Activated T-helper 2 cell treated with anti-CD3 and anti-CD28 coated beads, Interferon-gamma antibody, Interleukin-2, Interleukin-4, amounts not matched to agents 10 μg/mL and 5 μg/mL and 100 μg/mL, durations not matched to agents 14 hours and 24 hours and 36 hours (primary cell): ENCODE data around the gene ABCG1. TPM values are rescaled to one million over a fixed set of nuclear protein-coding genes. Genes with fewer than 3 reads are reported as not detected.
A peak's percentile ranks its signal among the peaks of the same experiment; 100 is the strongest.

Experiments
- DNase-seq: peaks from one replicate; pipeline ENCODE4 v3.0.0; 2021; ENCODE audit warnings: low spot score
- H3K27ac Mint-ChIP-seq: one replicate; pipeline ENCODE4 v1.8.0; 2021; ENCODE audit warnings: mixed read lengths
- H3K27me3 Mint-ChIP-seq: one replicate; pipeline ENCODE4 v1.8.0; 2021; ENCODE audit warnings: low read depth, mixed read lengths
- H3K36me3 Mint-ChIP-seq: one replicate; pipeline ENCODE4 v1.8.0; 2021; ENCODE audit warnings: low read depth, mixed read lengths
- H3K4me1 Mint-ChIP-seq: one replicate; pipeline ENCODE4 v1.8.0; 2021; ENCODE audit warnings: low read depth, mixed read lengths
- H3K4me3 Mint-ChIP-seq: one replicate; pipeline ENCODE4 v1.8.0; 2021; ENCODE audit warnings: low read depth, mild to moderate bottlenecking, moderate library complexity, mixed read lengths
- H3K9me3 Mint-ChIP-seq: one replicate; pipeline ENCODE4 v1.8.0; 2021; ENCODE audit warnings: mixed read lengths
- intact Hi-C: fragments of 100-400 bp; cut with micrococcal nuclease; formaldehyde crosslinking; loops from one replicate; pipeline ENCODE4 v1.15.1; 2023
- total RNA-seq: library from RNA; stranded (reverse); gene quantifications from 2 replicates; pipeline ENCODE4 v1.2.3, GENCODE V29; 2022

The ABCG1 gene
- total RNA-seq, 1 donor from 2014 or later: 5.7 TPM

DNA sequence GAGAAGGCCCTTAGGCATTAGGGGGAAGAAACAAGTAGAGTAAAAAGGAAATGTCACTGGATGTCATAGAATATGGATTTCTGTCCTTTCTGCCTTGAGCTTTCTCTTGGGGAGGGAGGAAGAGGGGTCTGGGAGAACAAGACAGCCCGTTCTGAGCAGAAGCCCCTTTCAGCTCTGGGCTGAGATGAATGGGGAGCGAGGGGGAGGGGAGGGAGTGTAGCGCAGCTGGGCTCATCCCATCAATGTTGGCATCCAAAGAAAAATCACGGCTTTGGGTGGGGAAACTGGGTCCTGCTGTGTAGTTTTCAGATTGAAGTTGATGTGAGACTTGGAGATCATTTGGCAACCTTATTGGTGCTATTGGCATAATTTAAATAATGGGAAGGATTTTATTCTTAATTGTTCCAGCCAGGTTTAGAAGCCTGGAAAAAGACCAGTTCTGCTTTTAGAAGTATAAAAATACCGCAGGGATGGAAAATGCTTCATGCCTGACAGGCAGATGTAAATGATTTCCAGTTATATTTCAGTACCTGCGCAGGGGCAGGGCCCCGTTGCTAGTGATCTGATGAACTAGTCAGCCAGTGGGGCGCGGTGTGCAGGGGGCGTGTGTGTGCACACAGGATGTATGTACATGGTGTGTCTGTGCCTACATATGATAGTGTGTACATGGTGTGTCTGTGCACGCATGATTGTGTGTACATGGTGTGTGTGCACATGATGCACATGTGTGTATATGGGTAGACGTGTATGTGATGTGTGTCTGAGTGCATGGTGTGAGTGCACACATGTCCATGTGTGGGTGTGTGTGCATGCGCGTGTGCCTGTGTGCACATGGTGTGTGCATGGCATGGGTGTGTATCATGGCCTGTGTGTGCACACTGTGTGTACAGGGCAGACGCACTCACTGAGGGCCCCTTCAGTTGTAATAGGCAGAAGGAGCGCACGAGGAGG lies 36.0 kb downstream of the ABCG1 start:
- no peak for DNase-seq
- Mint-ChIP-seq H3K27ac (no peak overlapping the region), H3K36me3 (no peaks in the 10 kb centered on the region), H3K4me1 (peaks cover 10% of the 10 kb centered on the region), H3K4me3 (no peak overlapping the region), H3K9me3 (no peaks in the 10 kb centered on the region), H3K27me3 (no peaks in the 10 kb centered on the region)
- intact Hi-C loops: no loop called here

DNA sequence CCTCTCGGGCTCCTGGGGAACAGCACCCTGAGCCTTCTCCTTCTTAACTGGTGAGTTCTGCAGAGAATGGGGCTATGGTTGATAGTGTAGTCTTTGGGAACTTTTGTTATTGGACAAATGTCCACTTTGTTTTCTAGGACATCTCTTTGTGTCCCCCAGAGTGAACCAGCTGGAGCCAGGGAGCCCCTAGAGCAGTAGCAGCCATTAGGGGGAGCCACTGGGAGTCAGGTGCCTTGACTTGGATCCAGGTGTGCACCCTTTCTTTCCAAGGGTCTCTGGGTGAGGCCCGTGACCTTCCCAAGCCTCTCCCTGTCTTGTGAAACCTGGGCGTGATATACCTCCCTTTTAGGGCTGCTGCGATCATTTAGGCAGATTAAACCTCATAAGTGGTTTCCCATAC lies 36.9 kb downstream of the ABCG1 start:
- Mint-ChIP-seq H3K4me3 (no peak overlapping the region), H3K9me3 (no peaks in the 10 kb centered on the region), H3K27ac (no peak overlapping the region), H3K36me3 (no peaks in the 10 kb centered on the region), H3K4me1 (peaks cover 10% of the 10 kb centered on the region), H3K27me3 (no peaks in the 10 kb centered on the region)
- intact Hi-C loops: no loop called here
- no peak for DNase-seq

DNA sequence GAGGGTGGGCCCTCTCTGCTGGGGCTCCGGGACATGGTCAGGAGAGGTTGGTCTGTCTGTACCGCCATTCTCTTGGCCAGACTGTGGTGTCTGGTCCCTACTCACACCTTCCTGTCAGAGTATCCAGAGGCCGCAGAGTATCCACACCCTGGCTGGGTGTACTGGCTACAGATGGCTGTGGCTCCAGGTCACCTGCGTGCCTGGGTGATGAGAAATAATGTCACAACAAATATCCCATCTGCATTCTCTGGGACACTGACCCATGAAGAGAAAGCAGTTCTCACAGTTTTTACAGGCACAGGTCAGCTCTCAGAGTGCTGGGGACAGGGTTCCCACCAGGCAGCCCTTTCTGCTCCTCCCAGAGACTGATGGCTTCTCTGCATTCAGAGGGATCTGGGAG lies 37.4 kb downstream of the ABCG1 start:
- Mint-ChIP-seq H3K27ac (no peak overlapping the region), H3K27me3 (no peaks in the 10 kb centered on the region), H3K4me1 (peaks cover 10% of the 10 kb centered on the region), H3K4me3 (no peak overlapping the region), H3K36me3 (no peaks in the 10 kb centered on the region), H3K9me3 (no peaks in the 10 kb centered on the region)
- no peak for DNase-seq
- intact Hi-C loops: no loop called here

DNA sequence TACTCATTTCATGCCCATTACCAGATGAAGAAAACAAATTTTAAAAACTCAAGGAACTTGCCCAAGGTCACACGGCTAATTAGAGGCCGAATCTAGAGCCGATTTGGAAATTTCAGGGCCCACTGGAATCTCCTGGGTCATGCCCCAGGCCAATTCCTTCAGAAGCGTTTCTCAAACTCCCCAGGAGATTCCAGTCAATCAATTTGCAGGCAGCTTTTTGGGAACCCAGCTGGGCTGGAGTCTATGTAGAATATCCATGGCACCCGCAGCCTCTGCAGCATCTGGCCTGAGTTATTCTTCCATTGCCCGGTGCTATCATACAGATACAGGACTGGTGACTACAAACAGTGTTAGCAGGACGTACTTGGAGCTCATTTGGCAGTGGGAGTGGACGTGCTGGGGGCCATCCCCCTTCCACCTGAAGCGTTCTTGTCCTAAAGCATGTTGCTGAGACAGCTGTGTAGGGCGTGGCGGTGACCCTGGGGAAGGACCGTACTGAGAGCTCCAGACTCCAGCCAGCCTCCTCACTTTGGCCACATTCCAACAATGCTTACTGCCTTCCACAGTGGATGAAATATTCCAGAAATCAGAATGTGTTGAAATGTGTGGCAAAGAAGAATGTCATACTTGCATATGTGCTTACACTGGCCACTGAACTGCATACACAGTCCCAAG lies 38.3 kb downstream of the ABCG1 start:
- Mint-ChIP-seq H3K4me1 (peaks cover 10% of the 10 kb centered on the region), H3K36me3 (no peaks in the 10 kb centered on the region), H3K9me3 (no peaks in the 10 kb centered on the region), H3K4me3 (no peak overlapping the region), H3K27ac (no peak overlapping the region), H3K27me3 (no peaks in the 10 kb centered on the region)
- no peak for DNase-seq
- intact Hi-C loops: no loop called here

DNA sequence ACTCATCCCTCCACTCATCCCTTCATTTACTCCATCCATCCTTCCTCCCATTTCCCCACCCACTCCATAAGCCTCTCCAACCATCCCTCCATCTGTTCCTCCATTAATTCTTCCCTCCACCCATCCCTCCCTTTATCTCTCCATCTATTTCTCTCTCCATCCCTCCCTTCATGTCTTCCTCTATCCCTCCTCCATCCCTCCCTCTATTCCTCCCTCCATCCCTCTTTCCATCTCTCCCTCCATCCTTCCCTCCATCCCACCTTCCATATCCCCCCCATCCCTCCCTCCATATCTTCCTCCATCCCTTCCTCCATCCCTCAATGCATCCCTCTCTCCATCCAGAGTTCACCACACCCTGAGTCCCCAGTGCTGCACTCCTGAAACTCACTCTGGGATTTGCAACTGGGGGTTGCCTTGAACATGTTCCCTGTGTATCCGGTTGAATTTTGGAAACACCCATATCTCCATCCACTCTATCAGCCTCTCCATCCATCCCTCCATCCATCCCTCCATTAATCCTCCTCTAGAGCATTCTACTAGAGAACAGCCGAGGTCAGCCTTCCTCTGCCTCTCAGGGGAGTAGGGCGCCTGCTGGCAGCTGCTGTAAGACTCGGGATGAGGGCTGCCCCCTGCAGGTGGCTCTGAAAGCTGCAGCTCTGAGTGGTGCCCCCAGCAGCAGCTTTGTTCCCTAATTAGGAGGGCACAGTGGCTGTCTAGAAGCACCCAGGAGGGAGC lies 39.4 kb downstream of the ABCG1 start:
- H3K27me3 Mint-ChIP-seq: no peaks in the 10 kb centered on the region
- H3K9me3 Mint-ChIP-seq: no peaks in the 10 kb centered on the region
- no peak overlapping the region for H3K4me3 Mint-ChIP-seq
- intact Hi-C loops: loop anchor here (1.0 kb wide), 2 partner anchors 94 to 113 kb away; no protein-coding TSS in a partner anchor
- no peaks in the 10 kb centered on the region for H3K36me3 Mint-ChIP-seq
- H3K27ac Mint-ChIP-seq: no peak overlapping the region
- peak; percentile 70 for DNase-seq
- peaks cover 10% of the 10 kb centered on the region for H3K4me1 Mint-ChIP-seq

DNA sequence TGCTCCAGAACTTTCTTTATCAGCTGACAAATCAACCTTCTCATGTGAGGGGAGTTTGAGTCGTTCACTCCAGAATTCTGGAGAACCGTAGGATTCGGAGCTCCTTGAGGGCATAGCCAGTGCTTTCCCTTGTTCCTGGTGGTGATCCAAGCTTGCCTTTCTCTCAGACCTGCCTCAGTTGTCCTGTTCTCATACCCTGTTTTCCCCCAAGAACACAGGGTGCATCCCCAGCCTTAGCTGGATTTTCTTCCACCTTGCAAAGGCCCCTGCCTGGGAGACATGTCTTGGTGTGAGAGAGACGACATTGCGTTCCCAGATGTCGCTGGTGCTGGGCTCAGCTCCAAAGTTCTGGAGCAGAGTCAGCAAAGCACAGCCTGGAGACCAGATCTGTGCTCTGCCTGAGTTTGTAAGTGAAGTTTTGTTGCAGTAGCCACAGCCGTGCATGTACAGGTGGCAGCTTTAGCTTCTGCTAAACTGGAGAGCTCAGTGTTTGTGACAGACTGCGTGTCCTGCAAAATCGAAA lies 40.0 kb downstream of the ABCG1 start:
- no peak overlapping the region for H3K27ac Mint-ChIP-seq
- H3K4me1 Mint-ChIP-seq: peaks cover 7% of the 10 kb centered on the region
- H3K4me3 Mint-ChIP-seq: no peak overlapping the region
- intact Hi-C loops: loop anchor here (1.0 kb wide), 2 partner anchors 95 to 114 kb away; no protein-coding TSS in a partner anchor
- no peaks in the 10 kb centered on the region for H3K27me3 Mint-ChIP-seq
- no peaks in the 10 kb centered on the region for H3K36me3 Mint-ChIP-seq
- H3K9me3 Mint-ChIP-seq: no peaks in the 10 kb centered on the region
- DNase-seq: no peak

DNA sequence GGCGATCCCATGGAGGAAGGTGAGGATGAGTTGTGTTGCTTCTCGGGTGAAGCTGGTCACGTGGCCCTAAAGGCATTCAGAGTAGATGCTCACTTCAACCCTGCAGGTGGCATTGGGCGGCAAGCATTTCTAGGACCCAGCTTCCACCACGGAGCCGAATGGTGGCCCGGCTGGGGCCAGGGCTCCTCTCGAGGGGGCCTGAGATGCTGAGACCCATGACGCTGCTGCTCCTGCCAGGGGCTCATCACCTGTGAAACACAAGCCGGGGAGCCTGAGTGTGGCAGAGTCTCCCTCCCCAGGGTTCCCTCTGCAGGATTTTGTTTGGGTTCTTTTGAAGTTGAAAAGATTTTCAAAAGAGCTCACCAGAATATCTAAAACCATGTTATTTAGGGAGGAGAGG lies 41.2 kb downstream of the ABCG1 start:
- H3K36me3 Mint-ChIP-seq: no peaks in the 10 kb centered on the region
- intact Hi-C loops: loop anchor here (10.0 kb wide), 1 partner anchor 65 kb away; no protein-coding TSS in a partner anchor

DNA sequence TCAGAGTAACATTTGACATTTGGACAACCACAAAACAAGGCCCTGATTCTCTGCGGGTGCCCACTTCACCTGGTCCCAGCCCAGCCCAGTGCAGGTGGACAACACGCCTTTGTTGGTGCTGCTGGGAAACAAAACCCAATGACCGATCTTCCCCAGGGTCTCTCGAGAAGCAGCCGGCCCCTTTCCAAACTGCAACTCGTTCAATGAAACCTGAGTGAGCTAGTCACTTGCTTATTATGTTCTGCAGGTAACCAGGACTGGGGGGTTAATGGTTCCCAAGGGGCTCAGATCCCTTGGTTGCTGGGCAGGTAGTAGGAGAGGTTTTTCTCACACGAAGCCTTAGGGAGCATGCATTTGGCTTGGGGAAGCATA lies 42.9 kb downstream of the ABCG1 start:
- H3K9me3 Mint-ChIP-seq: no peaks in the 10 kb centered on the region
- intact Hi-C loops: loop anchor here (10.0 kb wide), 1 partner anchor 63 kb away; no protein-coding TSS in a partner anchor
- peaks cover 3% of the 10 kb centered on the region for H3K4me1 Mint-ChIP-seq
- DNase-seq: no peak
- no peaks in the 10 kb centered on the region for H3K36me3 Mint-ChIP-seq
- H3K27me3 Mint-ChIP-seq: no peaks in the 10 kb centered on the region
- H3K4me3 Mint-ChIP-seq: no peak overlapping the region
- H3K27ac Mint-ChIP-seq: no peak overlapping the region

More for the DNA sequence above, 41.2 kb downstream of the ABCG1 start:
- H3K27me3 Mint-ChIP-seq: no peaks in the 10 kb centered on the region
- no peak overlapping the region for H3K27ac Mint-ChIP-seq
- no peak for DNase-seq
- H3K4me1 Mint-ChIP-seq: peaks cover 3% of the 10 kb centered on the region
- H3K9me3 Mint-ChIP-seq: no peaks in the 10 kb centered on the region
- no peak overlapping the region for H3K4me3 Mint-ChIP-seq

DNA sequence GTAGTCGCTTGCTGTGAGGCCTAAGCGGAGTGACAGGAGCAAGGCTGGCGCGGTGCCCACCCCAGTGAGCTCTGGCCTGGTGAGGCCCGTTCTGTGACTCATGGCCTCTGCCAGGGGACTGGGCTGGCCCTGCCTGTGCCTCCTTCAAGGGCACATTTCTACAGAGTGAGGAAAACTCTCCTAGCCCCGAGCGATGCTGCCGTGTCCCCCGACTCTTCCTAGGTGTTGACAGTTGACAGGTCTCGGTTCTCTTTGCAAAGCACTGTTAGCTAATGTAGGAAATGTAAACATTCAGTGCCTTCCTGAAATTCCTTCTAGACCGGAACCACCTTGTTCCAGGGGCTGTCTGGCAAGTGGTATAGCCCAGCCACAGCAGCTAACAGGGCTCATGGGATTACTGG lies 43.9 kb downstream of the ABCG1 start:
- H3K4me3 Mint-ChIP-seq: no peak overlapping the region
- no peaks in the 10 kb centered on the region for H3K36me3 Mint-ChIP-seq
- no peaks in the 10 kb centered on the region for H3K27me3 Mint-ChIP-seq
- H3K4me1 Mint-ChIP-seq: peaks cover 7% of the 10 kb centered on the region
- intact Hi-C loops: loop anchor here (10.0 kb wide), 1 partner anchor 62 kb away; no protein-coding TSS in a partner anchor
- no peak for DNase-seq
- H3K27ac Mint-ChIP-seq: no peak overlapping the region
- H3K9me3 Mint-ChIP-seq: no peaks in the 10 kb centered on the region

DNA sequence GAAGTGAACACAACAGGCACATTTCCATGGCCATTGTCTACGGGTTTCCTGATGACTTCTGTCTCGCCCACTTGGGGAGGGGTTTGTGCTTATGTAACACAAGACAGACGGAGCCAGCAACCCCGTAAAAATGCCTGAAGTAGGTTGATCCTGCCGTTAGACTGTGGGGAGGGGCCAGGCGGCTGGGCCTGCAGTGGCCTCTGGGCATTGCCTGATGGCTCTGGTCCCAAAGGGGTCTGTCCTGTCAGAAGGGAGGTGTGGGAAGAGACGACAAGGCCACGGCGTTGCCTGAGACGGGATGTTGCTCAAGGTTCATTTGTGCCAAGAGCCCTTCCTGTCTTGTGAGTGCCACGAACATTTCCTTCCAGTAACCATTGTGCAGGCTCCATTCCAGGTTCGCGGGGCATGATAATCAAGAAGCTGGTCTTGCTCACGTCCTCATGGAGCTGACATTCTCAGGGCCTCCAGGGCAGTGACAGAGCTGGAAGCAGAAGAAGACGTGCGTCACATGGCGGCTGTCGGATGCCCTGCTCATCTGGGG lies 44.7 kb downstream of the ABCG1 start:
- intact Hi-C loops: loop anchor here (10.0 kb wide), 1 partner anchor 61 kb away; no protein-coding TSS in a partner anchor
- H3K4me3 Mint-ChIP-seq: no peak overlapping the region
- no peaks in the 10 kb centered on the region for H3K27me3 Mint-ChIP-seq
- H3K27ac Mint-ChIP-seq: no peak overlapping the region
- no peaks in the 10 kb centered on the region for H3K9me3 Mint-ChIP-seq
- peaks cover 9% of the 10 kb centered on the region for H3K4me1 Mint-ChIP-seq
- H3K36me3 Mint-ChIP-seq: no peaks in the 10 kb centered on the region
- DNase-seq: no peak

DNA sequence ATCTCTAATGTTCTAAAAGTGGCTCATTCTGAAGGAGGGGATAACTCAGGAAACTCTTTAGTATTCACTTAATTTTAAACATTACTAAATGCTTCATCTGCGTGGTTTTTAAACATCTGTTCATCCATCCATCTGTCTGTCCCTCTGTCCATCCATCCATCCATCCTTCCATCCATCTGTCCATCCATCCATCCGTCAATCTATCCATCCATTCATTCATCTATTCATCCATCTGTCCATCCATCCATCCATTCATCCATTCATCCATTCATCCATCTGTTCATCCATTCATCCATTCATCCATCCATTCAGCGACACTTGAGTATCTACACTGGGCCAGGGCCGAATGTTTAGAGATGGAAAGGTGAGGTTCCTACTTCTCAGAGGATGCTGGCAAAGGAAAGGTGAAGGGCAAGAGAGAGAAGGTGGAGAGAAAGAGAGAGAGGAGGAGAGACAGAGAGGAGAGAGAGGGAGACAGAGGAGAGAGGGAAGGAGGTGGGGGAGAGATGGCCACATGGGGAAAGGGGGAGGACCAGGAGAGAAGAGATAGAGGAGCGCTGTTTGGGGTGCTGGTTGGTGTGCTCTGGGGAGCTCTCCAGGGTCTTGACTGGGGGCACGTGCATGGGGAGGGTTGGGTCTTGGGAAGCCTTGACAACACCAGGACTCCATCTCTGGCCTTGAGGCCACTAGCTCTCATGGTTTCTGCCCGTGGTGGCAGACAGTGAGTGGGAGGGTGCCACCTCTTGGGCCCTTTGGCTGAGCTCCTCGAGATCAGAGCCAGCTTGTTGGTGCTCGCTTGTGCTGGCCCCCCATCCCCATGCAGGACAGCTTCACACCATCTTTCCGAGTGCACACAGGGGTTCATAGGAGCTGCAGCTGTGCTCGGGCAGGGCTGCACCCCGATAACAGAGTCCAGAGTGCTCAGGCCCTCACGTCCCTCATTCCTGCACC lies 45.6 kb downstream of the ABCG1 start:
- Mint-ChIP-seq H3K4me1 (peaks cover 13% of the 10 kb centered on the region), H3K9me3 (no peaks in the 10 kb centered on the region)
- intact Hi-C loops: loop anchor here (10.0 kb wide), 1 partner anchor 60 kb away; no protein-coding TSS in a partner anchor

More for the DNA sequence above, 45.6 kb downstream of the ABCG1 start:
- H3K4me3 Mint-ChIP-seq: no peak overlapping the region
- no peak for DNase-seq
- no peaks in the 10 kb centered on the region for H3K27me3 Mint-ChIP-seq
- H3K36me3 Mint-ChIP-seq: no peaks in the 10 kb centered on the region
- H3K27ac Mint-ChIP-seq: no peak overlapping the region
